ENCODE results near the gene AGMO. TPM values are rescaled to one million over a fixed set of nuclear protein-coding genes. Genes with fewer than 3 reads are reported as not detected.

Gene AGMO
- total RNA-seq (0.57 TPM), polyA plus RNA-seq (0.37 TPM)
- long read RNA-seq, donor 1: 0 reads
- long read RNA-seq, donor 2: 0 reads
- long read RNA-seq, donor 3: 0 reads
- long read RNA-seq, donor 4: 0 reads
- long read RNA-seq, donor 5: 0 reads
- long read RNA-seq, donor 6: 0 reads
- long read RNA-seq, donor 7: 0 reads
- long read RNA-seq, donor 8: 0 reads
- long read RNA-seq, donor 9: 0 reads
- long read RNA-seq, donor 10: 0 reads

GRCh38 chr7:15561835-15562234 is at the start of gene AGMO:
TSS of gene AGMO (minus strand) at chr7:15562015.
- no peaks in the 10 kb centered on the region for H3K9me3 ChIP-seq (ENCODE audit: control insufficient read depth in 2 of 2, insufficient read depth in 1 of 2, low read length in 1 of 2)
- no peaks in the 10 kb centered on the region for H3K36me3 ChIP-seq (ENCODE audit: control insufficient read depth in 2 of 2, insufficient read depth in 2 of 2, low read length in 1 of 2)
- H3K4me3 ChIP-seq (ENCODE audit: low read length in 2 of 2): no peak within 1 kb of the TSS
- WGBS: 88% methylated on average over 5 of the region's 5 CpGs
- no peaks in the 10 kb centered on the region for H3K4me1 ChIP-seq (ENCODE audit: control insufficient read depth in 2 of 2, insufficient read depth in 2 of 2, low read length in 2 of 2)
- no peaks in the 10 kb centered on the region for H3K27me3 ChIP-seq (ENCODE audit: control insufficient read depth in 2 of 2, insufficient read depth in 1 of 2, low read length in 1 of 2)
- DNase-seq (ENCODE audit: low read depth in 6 of 9, low spot score in 9 of 9): no peak
- H3K27ac ChIP-seq (ENCODE audit: low read depth in 1 of 2, low read length in 1 of 2): no peak within 1 kb of the TSS

GRCh38 chr7:15610503-15610902 is 48.7 kb upstream of the AGMO start:
- no peak for DNase-seq (ENCODE audit: low read depth in 6 of 9, low spot score in 9 of 9)
- 90% methylated on average over 2 of the region's 2 CpGs for WGBS
- H3K36me3 ChIP-seq (ENCODE audit: control insufficient read depth in 2 of 2, insufficient read depth in 2 of 2, low read length in 1 of 2): no peaks in the 10 kb centered on the region

GRCh38 chr7:15609287-15609686 is 47.5 kb upstream of the AGMO start:
- Histone ChIP-seq H3K27ac (ENCODE audit: low read depth in 1 of 2, low read length in 1 of 2) (no peak overlapping the region), H3K9me3 (ENCODE audit: control insufficient read depth in 2 of 2, insufficient read depth in 1 of 2, low read length in 1 of 2) (no peaks in the 10 kb centered on the region), H3K4me1 (ENCODE audit: control insufficient read depth in 2 of 2, insufficient read depth in 2 of 2, low read length in 2 of 2) (no peaks in the 10 kb centered on the region), H3K4me3 (ENCODE audit: low read length in 2 of 2) (no peak overlapping the region), H3K27me3 (ENCODE audit: control insufficient read depth in 2 of 2, insufficient read depth in 1 of 2, low read length in 1 of 2) (no peaks in the 10 kb centered on the region), H3K36me3 (ENCODE audit: control insufficient read depth in 2 of 2, insufficient read depth in 2 of 2, low read length in 1 of 2) (no peaks in the 10 kb centered on the region)
- WGBS: 84% methylated on average over 2 of the region's 2 CpGs
- DNase-seq (ENCODE audit: low read depth in 6 of 9, low spot score in 9 of 9): no peak

More at GRCh38 chr7:15610503-15610902, 48.7 kb upstream of the AGMO start:
- H3K4me1 ChIP-seq (ENCODE audit: control insufficient read depth in 2 of 2, insufficient read depth in 2 of 2, low read length in 2 of 2): no peaks in the 10 kb centered on the region
- no peak overlapping the region for H3K27ac ChIP-seq (ENCODE audit: low read depth in 1 of 2, low read length in 1 of 2)
- no peak overlapping the region for H3K4me3 ChIP-seq (ENCODE audit: low read length in 2 of 2)
- no peaks in the 10 kb centered on the region for H3K27me3 ChIP-seq (ENCODE audit: control insufficient read depth in 2 of 2, insufficient read depth in 1 of 2, low read length in 1 of 2)
- no peaks in the 10 kb centered on the region for H3K9me3 ChIP-seq (ENCODE audit: control insufficient read depth in 2 of 2, insufficient read depth in 1 of 2, low read length in 1 of 2)

GRCh38 chr7:15607529-15608210 is 45.9 kb upstream of the AGMO start:
- no peaks in the 10 kb centered on the region for H3K9me3 ChIP-seq (ENCODE audit: control insufficient read depth in 2 of 2, insufficient read depth in 1 of 2, low read length in 1 of 2)
- no peaks in the 10 kb centered on the region for H3K4me1 ChIP-seq (ENCODE audit: control insufficient read depth in 2 of 2, insufficient read depth in 2 of 2, low read length in 2 of 2)
- H3K27ac ChIP-seq (ENCODE audit: low read depth in 1 of 2, low read length in 1 of 2): no peak overlapping the region
- no peaks in the 10 kb centered on the region for H3K27me3 ChIP-seq (ENCODE audit: control insufficient read depth in 2 of 2, insufficient read depth in 1 of 2, low read length in 1 of 2)
- 95% methylated on average over 5 of the region's 5 CpGs for WGBS
- no peak for DNase-seq (ENCODE audit: low read depth in 6 of 9, low spot score in 9 of 9)
- no peak overlapping the region for H3K4me3 ChIP-seq (ENCODE audit: low read length in 2 of 2)
- no peaks in the 10 kb centered on the region for H3K36me3 ChIP-seq (ENCODE audit: control insufficient read depth in 2 of 2, insufficient read depth in 2 of 2, low read length in 1 of 2)

GRCh38 chr7:15606561-15606960 is 44.7 kb upstream of the AGMO start:
- Histone ChIP-seq H3K4me1 (ENCODE audit: control insufficient read depth in 2 of 2, insufficient read depth in 2 of 2, low read length in 2 of 2) (no peaks in the 10 kb centered on the region), H3K27me3 (ENCODE audit: control insufficient read depth in 2 of 2, insufficient read depth in 1 of 2, low read length in 1 of 2) (no peaks in the 10 kb centered on the region), H3K27ac (ENCODE audit: low read depth in 1 of 2, low read length in 1 of 2) (no peak overlapping the region), H3K36me3 (ENCODE audit: control insufficient read depth in 2 of 2, insufficient read depth in 2 of 2, low read length in 1 of 2) (no peaks in the 10 kb centered on the region), H3K9me3 (ENCODE audit: control insufficient read depth in 2 of 2, insufficient read depth in 1 of 2, low read length in 1 of 2) (no peaks in the 10 kb centered on the region), H3K4me3 (ENCODE audit: low read length in 2 of 2) (no peak overlapping the region)
- 92% methylated on average over 3 of the region's 3 CpGs for WGBS
- DNase-seq (ENCODE audit: low read depth in 6 of 9, low spot score in 9 of 9): no peak

GRCh38 chr7:15604166-15604565 is 42.4 kb upstream of the AGMO start:
- Histone ChIP-seq H3K9me3 (ENCODE audit: control insufficient read depth in 2 of 2, insufficient read depth in 1 of 2, low read length in 1 of 2) (peaks cover 0 to 13% of the 10 kb centered on the region in 2 donors), H3K27me3 (ENCODE audit: control insufficient read depth in 2 of 2, insufficient read depth in 1 of 2, low read length in 1 of 2) (no peaks in the 10 kb centered on the region), H3K4me3 (ENCODE audit: low read length in 2 of 2) (no peak overlapping the region), H3K4me1 (ENCODE audit: control insufficient read depth in 2 of 2, insufficient read depth in 2 of 2, low read length in 2 of 2) (no peaks in the 10 kb centered on the region), H3K27ac (ENCODE audit: low read depth in 1 of 2, low read length in 1 of 2) (no peak overlapping the region), H3K36me3 (ENCODE audit: control insufficient read depth in 2 of 2, insufficient read depth in 2 of 2, low read length in 1 of 2) (no peaks in the 10 kb centered on the region)
- 98% methylated on average over 1 of the region's 1 CpG for WGBS
- no peak for DNase-seq (ENCODE audit: low read depth in 6 of 9, low spot score in 9 of 9)

- 95% methylated on average over 2 of the region's 2 CpGs for WGBS
- H3K4me1 ChIP-seq (ENCODE audit: control insufficient read depth in 2 of 2, insufficient read depth in 2 of 2, low read length in 2 of 2): no peaks in the 10 kb centered on the region
- H3K27ac ChIP-seq (ENCODE audit: low read depth in 1 of 2, low read length in 1 of 2): no peak overlapping the region
- peaks cover 0 to 18% of the 10 kb centered on the region in 2 donors for H3K9me3 ChIP-seq (ENCODE audit: control insufficient read depth in 2 of 2, insufficient read depth in 1 of 2, low read length in 1 of 2)
- no peaks in the 10 kb centered on the region for H3K36me3 ChIP-seq (ENCODE audit: control insufficient read depth in 2 of 2, insufficient read depth in 2 of 2, low read length in 1 of 2)
- DNase-seq (ENCODE audit: low read depth in 6 of 9, low spot score in 9 of 9): no peak
- H3K4me3 ChIP-seq (ENCODE audit: low read length in 2 of 2): no peak overlapping the region
- no peaks in the 10 kb centered on the region for H3K27me3 ChIP-seq (ENCODE audit: control insufficient read depth in 2 of 2, insufficient read depth in 1 of 2, low read length in 1 of 2)
Observed at GRCh38 chr7:15603124-15603523, 41.3 kb upstream of the AGMO start.

GRCh38 chr7:15602236-15602635 is 40.4 kb upstream of the AGMO start:
- Histone ChIP-seq H3K4me3 (ENCODE audit: low read length in 2 of 2) (no peak overlapping the region), H3K4me1 (ENCODE audit: control insufficient read depth in 2 of 2, insufficient read depth in 2 of 2, low read length in 2 of 2) (no peaks in the 10 kb centered on the region), H3K9me3 (ENCODE audit: control insufficient read depth in 2 of 2, insufficient read depth in 1 of 2, low read length in 1 of 2) (peaks cover 0 to 18% of the 10 kb centered on the region in 2 donors), H3K36me3 (ENCODE audit: control insufficient read depth in 2 of 2, insufficient read depth in 2 of 2, low read length in 1 of 2) (no peaks in the 10 kb centered on the region), H3K27me3 (ENCODE audit: control insufficient read depth in 2 of 2, insufficient read depth in 1 of 2, low read length in 1 of 2) (no peaks in the 10 kb centered on the region), H3K27ac (ENCODE audit: low read depth in 1 of 2, low read length in 1 of 2) (no peak overlapping the region)
- no peak for DNase-seq (ENCODE audit: low read depth in 6 of 9, low spot score in 9 of 9)
- 46% methylated on average over 1 of the region's 1 CpG for WGBS

- no peaks in the 10 kb centered on the region for H3K36me3 ChIP-seq (ENCODE audit: control insufficient read depth in 2 of 2, insufficient read depth in 2 of 2, low read length in 1 of 2)
- H3K27ac ChIP-seq (ENCODE audit: low read depth in 1 of 2, low read length in 1 of 2): no peak overlapping the region
- H3K27me3 ChIP-seq (ENCODE audit: control insufficient read depth in 2 of 2, insufficient read depth in 1 of 2, low read length in 1 of 2): no peaks in the 10 kb centered on the region
- H3K4me3 ChIP-seq (ENCODE audit: low read length in 2 of 2): no peak overlapping the region
- 84% methylated on average over 1 of the region's 1 CpG for WGBS
- no peak for DNase-seq (ENCODE audit: low read depth in 6 of 9, low spot score in 9 of 9)
- peaks cover 0 to 18% of the 10 kb centered on the region in 2 donors for H3K9me3 ChIP-seq (ENCODE audit: control insufficient read depth in 2 of 2, insufficient read depth in 1 of 2, low read length in 1 of 2)
- no peaks in the 10 kb centered on the region for H3K4me1 ChIP-seq (ENCODE audit: control insufficient read depth in 2 of 2, insufficient read depth in 2 of 2, low read length in 2 of 2)
Observed at GRCh38 chr7:15601175-15601574, 39.4 kb upstream of the AGMO start.

Data from thymus (tissue), 14 donors.